Mammary epithelial cell (primary cell): ENCODE data around the gene PHYKPL.

Experiments used
- EZH2 ChIP-seq: IDR thresholded peaks from 2 replicates; pipeline ENCODE4 v1.6.1; 2012; ENCODE audit warnings: low read length, inconsistent platforms, borderline replicate concordance
- TF ChIP-seq, protein P1 (sequence below), 2 donors: IDR thresholded peaks in 1 of 2; conservative IDR thresholded peaks in 1 of 2; 2 replicates each; pipeline ENCODE4 v1.5.1; 2011 to 2012; ENCODE audit warnings: inconsistent platforms in 2 of 2, low read length in 2 of 2, mild to moderate bottlenecking in 2 of 2, control low read depth in 1 of 2, low read depth in 1 of 2; ENCODE audit not compliant: insufficient read depth in 1 of 2; ENCODE audit errors: extremely low read depth in 1 of 2

GRCh38 chr5:178224403-178224802 lies 8.2 kb downstream of the PHYKPL start:
- no peak for TF ChIP-seq EZH2
- TF ChIP-seq, protein P1, sequence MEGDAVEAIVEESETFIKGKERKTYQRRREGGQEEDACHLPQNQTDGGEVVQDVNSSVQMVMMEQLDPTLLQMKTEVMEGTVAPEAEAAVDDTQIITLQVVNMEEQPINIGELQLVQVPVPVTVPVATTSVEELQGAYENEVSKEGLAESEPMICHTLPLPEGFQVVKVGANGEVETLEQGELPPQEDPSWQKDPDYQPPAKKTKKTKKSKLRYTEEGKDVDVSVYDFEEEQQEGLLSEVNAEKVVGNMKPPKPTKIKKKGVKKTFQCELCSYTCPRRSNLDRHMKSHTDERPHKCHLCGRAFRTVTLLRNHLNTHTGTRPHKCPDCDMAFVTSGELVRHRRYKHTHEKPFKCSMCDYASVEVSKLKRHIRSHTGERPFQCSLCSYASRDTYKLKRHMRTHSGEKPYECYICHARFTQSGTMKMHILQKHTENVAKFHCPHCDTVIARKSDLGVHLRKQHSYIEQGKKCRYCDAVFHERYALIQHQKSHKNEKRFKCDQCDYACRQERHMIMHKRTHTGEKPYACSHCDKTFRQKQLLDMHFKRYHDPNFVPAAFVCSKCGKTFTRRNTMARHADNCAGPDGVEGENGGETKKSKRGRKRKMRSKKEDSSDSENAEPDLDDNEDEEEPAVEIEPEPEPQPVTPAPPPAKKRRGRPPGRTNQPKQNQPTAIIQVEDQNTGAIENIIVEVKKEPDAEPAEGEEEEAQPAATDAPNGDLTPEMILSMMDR (conservative IDR thresholded peaks at IDR 0.05 in 1 of 2, IDR thresholded peaks at IDR 0.05 in 1 of 2; ENCODE audit: extremely low read depth in 1 of 2, insufficient read depth in 1 of 2, low read depth in 1 of 2, low read length in 2 of 2), result no peak
